A549 (cell line): ENCODE measurements around the gene UGT1A5. TPM values are rescaled to one million over a fixed set of nuclear protein-coding genes. Genes with fewer than 3 reads are reported as not detected.
A peak's percentile ranks its signal among the peaks of the same experiment; 100 is the strongest.

Experiments used
- ATAC-seq, 2 experiments: fragments of 200-7000 bp in 1 of 2; fragments of >200 bp in 1 of 2; cut with Nextera tagmentation in 1 of 2; cut with Tn5 transposase in 1 of 2; 3 replicates each; pipeline versions ENCODE4 v1.8.0 to v1.9.1; 2018 to 2020; ENCODE audit warnings: mild to moderate bottlenecking in 1 of 2, moderate library complexity in 1 of 2
- CTCF ChIA-PET: fragments of 300-600 bp; sonication (Branson Sonifier 250); formaldehyde crosslinking; extraction: SDS; loops from one replicate; lab custom pipeline; 2021; ENCODE audit warnings: antibody characterized with exemption, inconsistent platforms; lab: Yijun Ruan, JAX
- POLR2A ChIA-PET: fragments of 350-600 bp; formaldehyde crosslinking; extraction: SDS; loops from one replicate; lab custom pipeline; 2021; ENCODE audit warnings: antibody characterized with exemption, inconsistent platforms; lab: Yijun Ruan, JAX
- DNase-seq, 2 experiments: peaks; one replicate each; pipeline versions ENCODE4 v3.0.0 to v3.0.0-alpha.2; 2011 to 2016; ENCODE audit warnings: low read depth in 1 of 2, low spot score in 1 of 2
- FAIRE-seq: peaks from 2 replicates; lab custom pipeline; 2011; peaks lifted over from hg19 to GRCh38; lab: Jason Lieb, UNC
- H3K27ac ChIP-seq, 2 experiments: fragments of >200 bp; sonication (Bioruptor Twin); formaldehyde crosslinking; 3 replicates each; pipeline ENCODE4 v1.5.1; 2016 to 2017
- H3K4me1 ChIP-seq: fragments of >200 bp; sonication (Bioruptor Twin); formaldehyde crosslinking; 3 replicates; pipeline ENCODE4 v1.6.1; 2016
- H3K4me2 ChIP-seq: fragments of >200 bp; sonication (Bioruptor Twin); formaldehyde crosslinking; 3 replicates; pipeline ENCODE4 v1.6.1; 2016
- H3K4me3 ChIP-seq: fragments of >200 bp; sonication (Bioruptor Twin); formaldehyde crosslinking; 3 replicates; pipeline ENCODE4 v1.5.1; 2016
- H3K9me3 ChIP-seq: fragments of >200 bp; sonication (Bioruptor Twin); formaldehyde crosslinking; 3 replicates; pipeline ENCODE4 v1.6.1; 2016
- CBX2 ChIP-seq: fragments of 200-600 bp; sonication (generic); IDR thresholded peaks from 2 replicates; pipeline ENCODE4 v1.6.1; 2016; ENCODE audit warnings: low read depth, mild to moderate bottlenecking, borderline replicate concordance
- GATA3 ChIP-seq: IDR thresholded peaks from 2 replicates; pipeline ENCODE4 v1.6.1; 2012; ENCODE audit warnings: borderline replicate concordance
- HES2 ChIP-seq: fragments of >200 bp; sonication (Bioruptor Twin); formaldehyde crosslinking; IDR thresholded peaks from 2 replicates; pipeline ENCODE4 v1.6.1; 2016
- HEYL ChIP-seq: fragments of 250-450 bp; sonication (Bioruptor Pico); IDR thresholded peaks from 2 replicates; pipeline ENCODE4 v1.8.0; 2021; ENCODE audit warnings: mild to moderate bottlenecking, moderate library complexity
- MAFK ChIP-seq: fragments of 450-650 bp; IDR thresholded peaks from 2 replicates; pipeline ENCODE4 v1.6.1; 2014; ENCODE audit not compliant: partially characterized antibody
- MAX ChIP-seq: IDR thresholded peaks from 2 replicates; pipeline ENCODE4 v1.6.1; 2012
- NR3C1 ChIP-seq: fragments of >200 bp; sonication (Bioruptor Twin); formaldehyde crosslinking; IDR thresholded peaks from 3 replicates; pipeline ENCODE4 v1.6.1; 2017
- SMC3 ChIP-seq: fragments of >200 bp; sonication (Bioruptor Twin); formaldehyde crosslinking; IDR thresholded peaks from 3 replicates; pipeline ENCODE4 v1.6.1; 2018; ENCODE audit warnings: inconsistent platforms
- TP53 ChIP-seq: fragments of 250-450 bp; sonication (Bioruptor Pico); IDR thresholded peaks from 2 replicates; pipeline ENCODE4 v1.5.0; 2021; ENCODE audit warnings: mild to moderate bottlenecking, moderate library complexity
- USF2 ChIP-seq: fragments of 450-650 bp; IDR thresholded peaks from 2 replicates; pipeline ENCODE4 v1.6.1; 2014; ENCODE audit warnings: antibody characterized with exemption
- ZC3H11A ChIP-seq: fragments of 450-650 bp; IDR thresholded peaks from 2 replicates; pipeline ENCODE4 v1.6.1; 2014; ENCODE audit warnings: antibody characterized with exemption, mild to moderate bottlenecking
- WGBS: methylation state at CpG from one replicate; pipeline ENCODE4 v1.1.6; 2017; ENCODE audit errors: missing lambda C conversion rate; 5-methylcytosine and 5-hydroxymethylcytosine counted together
- polyA plus RNA-seq, 4 experiments: library from polyadenylated mRNA; depleted of rRNA in 3 of 4; stranded (reverse); fragments of >200 nt; fragmentation: RNase III in 1 of 4; extraction: RNeasy Plus Mini Kit Qiagen cat#74134 plus additional on column Dnase treatment in 1 of 4; gene quantifications; 2 replicates in 3 of 4; 3 replicates in 1 of 4; pipeline ENCODE4 v1.2.3, GENCODE V29; 2011 to 2017

UGT1A5 gene
- polyA plus RNA-seq, 2 of the 4 experiments (the other 2 are of a cell fraction): 0.05 TPM; not detected in 1

GRCh38 chr2:233822101-233822771 lies 109.5 kb downstream of the UGT1A5 start:
- DNase-seq (no peak), ATAC-seq (peak in 1 of 2 experiments; percentile 10; a peak in 2 of 6 replicates), FAIRE-seq (no peak)
- POLR2A ChIA-PET: no interaction called here
- Histone ChIP-seq H3K4me3 (no peak overlapping the region), H3K9me3 (0 out of 3 replicates have a peak, but pooled peaks cover 7% of the 10 kb centered on the region), H3K27ac (peak overlapping the region; percentile 65 to 81; a peak in 5 of 6 replicates), H3K4me1 (peaks cover 23% of the 10 kb centered on the region), H3K4me2 (no peak overlapping the region)
- CTCF ChIA-PET: interaction anchor here (1.3 to 1.9 kb wide), 2 partner anchors 31 to 111 kb away, joined by 3 read pairs; no protein-coding TSS in a partner anchor
- TF ChIP-seq HES2 (no peak), NR3C1 (no peak), MAX (no peak), HEYL (CRISPR knock-in tag) (no peak), MAFK (no peak), CBX2 (no peak), GATA3 (no peak), SMC3 (no peak), TP53 (CRISPR knock-in tag) (no peak), ZC3H11A (no peak), USF2 (no peak)
- 96% methylated on average over 16 of the region's 21 CpGs for WGBS

Other genes starting within 250 kb of the UGT1A5 start
- 57.0 and 65.3 TPM in 2 replicates for gene USP40, start 146.1 kb upstream of the UGT1A5 start, polyA plus RNA-seq (2011; rRNA removed)
- gene USP40, start 146.1 kb upstream of the UGT1A5 start, polyA plus RNA-seq (2017; fragmentation: RNase III; extraction: RNeasy Plus Mini Kit Qiagen cat#74134 plus additional on column Dnase treatment): 22.9 to 24.6 TPM (median 24.5 TPM) in 3 replicates
- 0.12 and 0.22 TPM in 2 replicates for gene UGT1A8, start 95.3 kb upstream of the UGT1A5 start, polyA plus RNA-seq (2011; rRNA removed)
- 0.05 to 0.25 TPM in 2 of 3 replicates, not detected in the other for gene UGT1A8, start 95.3 kb upstream of the UGT1A5 start, polyA plus RNA-seq (2017; fragmentation: RNase III; extraction: RNeasy Plus Mini Kit Qiagen cat#74134 plus additional on column Dnase treatment)
- gene UGT1A10, start 76.5 kb upstream of the UGT1A5 start, polyA plus RNA-seq (2011; rRNA removed): 0.10 and 0.12 TPM in 2 replicates
- gene UGT1A10, start 76.5 kb upstream of the UGT1A5 start, polyA plus RNA-seq (2017; fragmentation: RNase III; extraction: RNeasy Plus Mini Kit Qiagen cat#74134 plus additional on column Dnase treatment): not detected in 3 replicates
- gene UGT1A9, start 41.0 kb upstream of the UGT1A5 start, polyA plus RNA-seq (2011; rRNA removed): 10.6 and 11.0 TPM in 2 replicates
- 10.3 to 13.1 TPM (median 11.8 TPM) in 3 replicates for gene UGT1A9, start 41.0 kb upstream of the UGT1A5 start, polyA plus RNA-seq (2017; fragmentation: RNase III; extraction: RNeasy Plus Mini Kit Qiagen cat#74134 plus additional on column Dnase treatment)
- gene UGT1A7, start 31.0 kb upstream of the UGT1A5 start, polyA plus RNA-seq (2011; rRNA removed): 8.9 and 10.0 TPM in 2 replicates
- gene UGT1A7, start 31.0 kb upstream of the UGT1A5 start, polyA plus RNA-seq (2017; fragmentation: RNase III; extraction: RNeasy Plus Mini Kit Qiagen cat#74134 plus additional on column Dnase treatment): 6.9 to 9.8 TPM (median 9.3 TPM) in 3 replicates
- gene UGT1A6, start 20.0 kb upstream of the UGT1A5 start, polyA plus RNA-seq (2011; rRNA removed): 3.5 and 5.5 TPM in 2 replicates
- 2.0 to 2.9 TPM (median 2.5 TPM) in 3 replicates for gene UGT1A6, start 20.0 kb upstream of the UGT1A5 start, polyA plus RNA-seq (2017; fragmentation: RNase III; extraction: RNeasy Plus Mini Kit Qiagen cat#74134 plus additional on column Dnase treatment)
- 0.09 and 0.13 TPM in 2 replicates for gene UGT1A4, start 5.8 kb downstream of the UGT1A5 start, polyA plus RNA-seq (2011; rRNA removed)
- gene UGT1A4, start 5.8 kb downstream of the UGT1A5 start, polyA plus RNA-seq (2017; fragmentation: RNase III; extraction: RNeasy Plus Mini Kit Qiagen cat#74134 plus additional on column Dnase treatment): 0.05 to 0.14 TPM (median 0.12 TPM) in 3 replicates
- gene UGT1A3, start 16.1 kb downstream of the UGT1A5 start, polyA plus RNA-seq (2011; rRNA removed): 0.39 and 0.49 TPM in 2 replicates
- gene UGT1A3, start 16.1 kb downstream of the UGT1A5 start, polyA plus RNA-seq (2017; fragmentation: RNase III; extraction: RNeasy Plus Mini Kit Qiagen cat#74134 plus additional on column Dnase treatment): 0.08 to 0.23 TPM (median 0.17 TPM) in 3 replicates
- gene UGT1A1, start 47.4 kb downstream of the UGT1A5 start, polyA plus RNA-seq (2011; rRNA removed): 1.9 and 2.5 TPM in 2 replicates
- gene UGT1A1, start 47.4 kb downstream of the UGT1A5 start, polyA plus RNA-seq (2017; fragmentation: RNase III; extraction: RNeasy Plus Mini Kit Qiagen cat#74134 plus additional on column Dnase treatment): 1.4 to 2.0 TPM (median 1.9 TPM) in 3 replicates
- 0.63 and 0.71 TPM in 2 replicates for gene MROH2A, start 65.4 kb downstream of the UGT1A5 start, polyA plus RNA-seq (2011; rRNA removed)
- 0.04 to 0.28 TPM (median 0.10 TPM) in 3 replicates for gene MROH2A, start 65.4 kb downstream of the UGT1A5 start, polyA plus RNA-seq (2017; fragmentation: RNase III; extraction: RNeasy Plus Mini Kit Qiagen cat#74134 plus additional on column Dnase treatment)
- gene HJURP, start 141.6 kb downstream of the UGT1A5 start, polyA plus RNA-seq (2011; rRNA removed): 111 and 119 TPM in 2 replicates
- 102 to 109 TPM (median 103 TPM) in 3 replicates for gene HJURP, start 141.6 kb downstream of the UGT1A5 start, polyA plus RNA-seq (2017; fragmentation: RNase III; extraction: RNeasy Plus Mini Kit Qiagen cat#74134 plus additional on column Dnase treatment)
- gene TRPM8, start 204.5 kb downstream of the UGT1A5 start, polyA plus RNA-seq (2011; rRNA removed): 0.90 and 0.97 TPM in 2 replicates
- 0.09 to 0.25 TPM (median 0.24 TPM) in 3 replicates for gene TRPM8, start 204.5 kb downstream of the UGT1A5 start, polyA plus RNA-seq (2017; fragmentation: RNase III; extraction: RNeasy Plus Mini Kit Qiagen cat#74134 plus additional on column Dnase treatment)